ENCODE measurements around the gene SNAP23. TPM values are rescaled to one million over a fixed set of nuclear protein-coding genes. Genes with fewer than 3 reads are reported as not detected.
A peak's percentile ranks its signal among the peaks of the same experiment; 100 is the strongest.

Gene SNAP23
- total RNA-seq, 1 experiment from 2014 or later, result 31.2 TPM

DNA sequence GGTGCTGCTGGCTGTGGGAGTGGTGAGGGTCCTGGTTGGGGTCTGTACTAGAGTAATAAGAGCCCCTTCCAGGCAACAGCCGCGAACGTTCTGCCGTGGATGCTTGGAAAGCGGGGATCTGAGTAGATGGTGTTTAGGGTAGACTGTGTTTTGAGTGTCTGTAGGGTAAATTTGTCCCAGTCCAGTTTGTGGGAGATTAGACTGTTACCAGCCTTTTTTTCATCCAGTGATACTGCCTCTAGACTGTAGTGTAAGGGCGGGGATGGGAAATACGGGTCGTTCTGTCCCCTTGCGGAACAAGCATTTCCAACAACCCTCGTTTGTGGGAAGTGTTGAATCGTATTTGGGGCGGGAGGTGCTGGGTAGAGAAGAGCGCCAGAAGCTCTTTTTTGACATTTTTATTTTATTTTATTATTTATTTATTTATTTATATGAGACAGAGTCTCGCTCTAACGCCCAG is 53.6 kb downstream of the SNAP23 start (continued):
- TF ChIP-seq, protein P1, sequence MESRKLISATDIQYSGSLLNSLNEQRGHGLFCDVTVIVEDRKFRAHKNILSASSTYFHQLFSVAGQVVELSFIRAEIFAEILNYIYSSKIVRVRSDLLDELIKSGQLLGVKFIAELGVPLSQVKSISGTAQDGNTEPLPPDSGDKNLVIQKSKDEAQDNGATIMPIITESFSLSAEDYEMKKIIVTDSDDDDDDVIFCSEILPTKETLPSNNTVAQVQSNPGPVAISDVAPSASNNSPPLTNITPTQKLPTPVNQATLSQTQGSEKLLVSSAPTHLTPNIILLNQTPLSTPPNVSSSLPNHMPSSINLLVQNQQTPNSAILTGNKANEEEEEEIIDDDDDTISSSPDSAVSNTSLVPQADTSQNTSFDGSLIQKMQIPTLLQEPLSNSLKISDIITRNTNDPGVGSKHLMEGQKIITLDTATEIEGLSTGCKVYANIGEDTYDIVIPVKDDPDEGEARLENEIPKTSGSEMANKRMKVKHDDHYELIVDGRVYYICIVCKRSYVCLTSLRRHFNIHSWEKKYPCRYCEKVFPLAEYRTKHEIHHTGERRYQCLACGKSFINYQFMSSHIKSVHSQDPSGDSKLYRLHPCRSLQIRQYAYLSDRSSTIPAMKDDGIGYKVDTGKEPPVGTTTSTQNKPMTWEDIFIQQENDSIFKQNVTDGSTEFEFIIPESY (IDR thresholded peaks at IDR 0.05; ENCODE audit: extremely low read depth, insufficient replicate concordance, low read length), result no peak
- no peak for TF ChIP-seq SP1 (IDR thresholded peaks at IDR 0.05; ENCODE audit: low read depth)
- TF ChIP-seq FOSL1 (IDR thresholded peaks at IDR 0.05; ENCODE audit: low read depth), result no peak
- no peak for TF ChIP-seq POLR2A (IDR thresholded peaks at IDR 0.05; ENCODE audit: borderline replicate concordance, extremely low read depth, insufficient read depth, insufficient read length)

GRCh38 chr15:42549741-42550392 is 54.4 kb downstream of the SNAP23 start:
- Histone ChIP-seq H4K20me1 (ENCODE audit: insufficient read depth) (peaks cover 6% of the 10 kb centered on the region; the same call in 1 of the 2 replicates), H3K4me2 (ENCODE audit: low read length) (peak overlapping the region; percentile 92), H3K4me1 (ENCODE audit: control insufficient read depth in 1 of 2, insufficient read depth in 2 of 2, low read length in 2 of 2) (peaks cover 9 to 17% of the 10 kb centered on the region in 2 experiments), H3K9me2 (ENCODE audit: insufficient read depth) (no peaks in the 10 kb centered on the region), H3K79me2 (ENCODE audit: insufficient read depth, low read length) (peaks cover 74% of the 10 kb centered on the region), H3K9me3 (ENCODE audit: control insufficient read depth in 1 of 2, insufficient read depth in 1 of 2, low read depth in 1 of 2, low read length in 2 of 2) (no peaks in the 10 kb centered on the region), H3K9ac (ENCODE audit: low read length) (peak overlapping the region; percentile 99), H3K27ac (ENCODE audit: low read depth, low read length) (0 out of 2 replicates have a peak overlapping the region, but pooled peaks have one; percentile 5), H2AFZ (ENCODE audit: low read depth, low read length, poor library complexity, severe bottlenecking) (no peak overlapping the region), H3K4me3 (replicated peaks in 1 of 2; ENCODE audit: low read depth in 1 of 2, low read length in 2 of 2) (peak overlapping the region; percentile 77 to 99), H3K27me3 (ENCODE audit: insufficient read depth, low read length) (no peaks in the 10 kb centered on the region), H3K36me3 (ENCODE audit: control insufficient read depth in 1 of 2, insufficient read depth in 2 of 2, low read length in 2 of 2) (peaks cover 0 to 2% of the 10 kb centered on the region in 2 experiments; a peak in 1 of 4 replicates)
- intact Hi-C loops (cut with micrococcal nuclease), result no loop called here
- DNase-seq (ENCODE audit: low read depth, low spot score), result no peak
- ChIA-PET CTCF (interaction anchor here (0.6 kb wide), 1 partner anchor 83 kb away, joined by 3 read pairs; no protein-coding TSS in a partner anchor), RAD21 (ENCODE audit: low non-redundant PET in 1 of 2, low total read pairs in 2 of 2, uncharacterized antibody in 2 of 2, unreplicated experiment in 2 of 2) (no interaction called here), POLR2A (no interaction called here)
- no TSS peak for BruUV-seq (replicated peaks)
- no peak for ATAC-seq
- TF ChIP-seq ELF1 (IDR thresholded peaks at IDR 0.05; ENCODE audit: borderline replicate concordance, low read depth) (no peak), EZH2phosphoT487 (IDR thresholded peaks at IDR 0.05; ENCODE audit: borderline replicate concordance) (no peak), CBX3 (IDR thresholded peaks at IDR 0.05; ENCODE audit: low read depth) (no peak), SRF (IDR thresholded peaks at IDR 0.05; ENCODE audit: low read depth) (no peak), YY1 (IDR thresholded peaks at IDR 0.05; ENCODE audit: extremely low read depth, insufficient replicate concordance, low read depth, low read length) (no peak), FOSL1 (IDR thresholded peaks at IDR 0.05; ENCODE audit: low read depth) (no peak), EGR1 (IDR thresholded peaks at IDR 0.05; ENCODE audit: low read depth) (no peak)
